K562 (cell line): Measurements from ENCODE around the gene BLOC1S4. TPM values are rescaled to one million over a fixed set of nuclear protein-coding genes. Genes with fewer than 3 reads are reported as not detected.

Source experiments
- CCAR2 ChIP-seq: fragments of 200-400 bp; formaldehyde crosslinking; IDR thresholded peaks from 2 replicates; pipeline ENCODE4 v1.6.1; 2017; ENCODE audit warnings: mild to moderate bottlenecking, low read depth, low read length
- DDX20 ChIP-seq: fragments of 450-650 bp; IDR thresholded peaks from 2 replicates; pipeline ENCODE4 v1.6.1; 2016; ENCODE audit warnings: missing genetic modification characterization, low read depth, mild to moderate bottlenecking, missing compliant biosample characterization, moderate library complexity
- LCOR ChIP-seq: sonication (generic); formaldehyde crosslinking; IDR thresholded peaks from 2 replicates; pipeline ENCODE4 v1.8.0; 2022; ENCODE audit warnings: mild to moderate bottlenecking, missing genetic modification reagents
- MIER1 ChIP-seq: fragments of 450-650 bp; IDR thresholded peaks from 2 replicates; pipeline ENCODE4 v1.6.1; 2016; ENCODE audit warnings: antibody characterized with exemption, mild to moderate bottlenecking, low read depth
- NR4A1 ChIP-seq, 2 experiments: fragments of 250-450 bp in 1 of 2; fragments of 450-650 bp in 1 of 2; sonication (Bioruptor Pico) in 1 of 2; IDR thresholded peaks; 2 replicates each; pipeline versions ENCODE4 v1.4.0 to v1.6.1; 2016 to 2020; ENCODE audit warnings: mild to moderate bottlenecking in 2 of 2, missing compliant biosample characterization in 1 of 2, missing genetic modification characterization in 1 of 2, moderate library complexity in 1 of 2
- POLR3A ChIP-seq: IDR thresholded peaks from 2 replicates; pipeline ENCODE4 v1.6.1; 2011; ENCODE audit warnings: borderline replicate concordance, mild to moderate bottlenecking, moderate library complexity; ENCODE audit not compliant: insufficient read length, insufficient read depth; ENCODE audit errors: extremely low read depth
- SIN3A ChIP-seq, 2 experiments: fragments of 150-350 bp in 1 of 2; IDR thresholded peaks; 2 replicates each; pipeline ENCODE4 v1.6.1; 2011 to 2016; ENCODE audit warnings: borderline replicate concordance in 2 of 2, low read depth in 2 of 2, low read length in 2 of 2, mild to moderate bottlenecking in 2 of 2, moderate library complexity in 2 of 2; ENCODE audit not compliant: control insufficient read depth in 1 of 2
- SRSF1 ChIP-seq: fragments of 200-400 bp; formaldehyde crosslinking; IDR thresholded peaks from 2 replicates; pipeline ENCODE4 v1.6.1; 2017; ENCODE audit warnings: mild to moderate bottlenecking, low read depth, low read length, moderate library complexity
- TBP ChIP-seq: optimal IDR thresholded peaks from 2 replicates; pipeline ENCODE3; 2011; ENCODE audit warnings: low read depth, low read length, improper control_type of control experiment
- TCF7 ChIP-seq: sonication (generic); IDR thresholded peaks from 2 replicates; pipeline ENCODE4 v1.6.1; 2016; ENCODE audit warnings: antibody characterized with exemption, borderline replicate concordance
- ZNF184 ChIP-seq: sonication (generic); formaldehyde crosslinking; IDR thresholded peaks from 2 replicates; pipeline ENCODE4 v1.5.0; 2020; ENCODE audit warnings: missing genetic modification reagents
- ZNF408 ChIP-seq: fragments of 250-450 bp; sonication (Bioruptor Pico); IDR thresholded peaks from 2 replicates; pipeline ENCODE4 v1.4.0; 2020; ENCODE audit warnings: low read depth, mild to moderate bottlenecking, moderate library complexity
- polyA plus RNA-seq, 8 experiments: library from polyadenylated mRNA; depleted of rRNA in 4 of 8; stranded (reverse) in 5 of 8; unstranded in 3 of 8; fragments of >200 nt; fragmentation: Nextera tagmentation in 2 of 8; fragmentation: Illumina TruSeq in 1 of 8; extraction: Ambion mirVana in 2 of 8; extraction: Trizol in 1 of 8; gene quantifications; 2 replicates each; pipeline versions ENCODE4 v1.2.1 to v1.2.3, GENCODE V29; 2011 to 2014; ENCODE audit warnings: inconsistent platforms in 1 of 8, missing spikeins in 1 of 8
- total RNA-seq, 7 experiments: library from RNA; depleted of rRNA in 6 of 7; stranded (reverse); fragments of >200 nt in 6 of 7; fragmentation: Illumina TruSeq in 2 of 7; extraction: Trizol in 2 of 7; gene quantifications; 2 replicates each; pipeline versions ENCODE4 v1.2.1 to v1.2.3, GENCODE V29; 2011 to 2021; ENCODE audit warnings: low replicate concordance in 1 of 7
- TF ChIP-seq, protein P1 (sequence below): fragments of 450-650 bp; IDR thresholded peaks from 2 replicates; pipeline ENCODE4 v1.6.1; 2016; ENCODE audit warnings: mild to moderate bottlenecking, moderate library complexity
- TF ChIP-seq, protein P2 (sequence below): sonication (generic); formaldehyde crosslinking; IDR thresholded peaks from 2 replicates; pipeline ENCODE4 v1.8.1; 2023; ENCODE audit warnings: mild to moderate bottlenecking, missing genetic modification reagents

BLOC1S4 gene
- total and polyA plus RNA-seq, 9 of the 15 experiments (the other 6 are each of a cell fraction or from before 2014, with no cell fraction given): 3.1 to 31.6 (median 11.2) TPM

DNA sequence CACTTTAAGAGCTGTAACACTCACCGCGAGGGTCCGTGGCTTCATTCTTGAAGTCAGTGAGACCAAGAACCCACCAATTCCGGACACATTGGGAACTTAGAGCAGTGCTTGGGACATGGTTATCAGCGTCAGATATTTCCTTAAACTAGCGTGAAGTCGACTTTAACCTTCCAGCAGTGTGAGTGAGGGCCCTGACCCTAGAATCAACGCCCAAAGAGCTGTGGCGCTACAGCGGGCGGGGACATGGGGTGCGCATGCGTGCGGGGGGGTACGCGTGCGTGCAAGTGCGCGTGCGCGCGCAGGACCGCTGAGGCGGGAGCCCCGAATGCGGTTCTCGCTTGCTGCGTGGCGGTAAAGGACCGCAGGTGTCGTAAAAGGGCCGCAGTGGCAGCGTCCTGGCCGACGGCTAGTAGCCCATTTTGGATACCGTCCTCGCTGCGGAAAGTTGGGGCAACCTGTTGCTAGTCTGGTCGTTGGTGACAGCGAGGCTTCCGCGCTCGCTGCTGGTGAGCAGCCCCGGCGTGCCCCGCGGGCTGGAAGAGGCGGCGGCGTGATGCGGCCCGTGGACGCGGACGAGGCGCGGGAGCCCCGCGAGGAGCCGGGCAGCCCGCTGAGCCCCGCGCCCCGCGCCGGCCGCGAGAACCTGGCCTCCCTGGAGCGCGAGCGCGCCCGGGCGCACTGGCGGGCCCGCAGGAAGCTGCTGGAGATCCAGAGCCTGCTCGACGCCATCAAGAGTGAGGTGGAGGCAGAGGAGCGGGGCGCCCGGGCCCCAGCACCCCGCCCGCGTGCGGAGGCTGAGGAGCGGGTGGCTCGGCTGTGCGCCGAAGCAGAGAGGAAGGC, 42.1 kb upstream of the BLOC1S4 start (continued):
- no peak for TF ChIP-seq POLR3A
- TF ChIP-seq SRSF1: no peak
- TF ChIP-seq TBP: peak; percentile 79
- TF ChIP-seq SIN3A (IDR thresholded peaks at IDR 0.05; ENCODE audit: borderline replicate concordance in 2 of 2, control insufficient read depth in 1 of 2, low read depth in 2 of 2, low read length in 2 of 2): no peak; a peak in 1 of 4 replicates
- 0 out of 2 replicates have a peak, but pooled peaks have one; percentile 16 for TF ChIP-seq MIER1
- TF ChIP-seq ZNF408 (CRISPR knock-in tag): no peak
- TF ChIP-seq ZNF184: no peak
- TF ChIP-seq, protein P1, sequence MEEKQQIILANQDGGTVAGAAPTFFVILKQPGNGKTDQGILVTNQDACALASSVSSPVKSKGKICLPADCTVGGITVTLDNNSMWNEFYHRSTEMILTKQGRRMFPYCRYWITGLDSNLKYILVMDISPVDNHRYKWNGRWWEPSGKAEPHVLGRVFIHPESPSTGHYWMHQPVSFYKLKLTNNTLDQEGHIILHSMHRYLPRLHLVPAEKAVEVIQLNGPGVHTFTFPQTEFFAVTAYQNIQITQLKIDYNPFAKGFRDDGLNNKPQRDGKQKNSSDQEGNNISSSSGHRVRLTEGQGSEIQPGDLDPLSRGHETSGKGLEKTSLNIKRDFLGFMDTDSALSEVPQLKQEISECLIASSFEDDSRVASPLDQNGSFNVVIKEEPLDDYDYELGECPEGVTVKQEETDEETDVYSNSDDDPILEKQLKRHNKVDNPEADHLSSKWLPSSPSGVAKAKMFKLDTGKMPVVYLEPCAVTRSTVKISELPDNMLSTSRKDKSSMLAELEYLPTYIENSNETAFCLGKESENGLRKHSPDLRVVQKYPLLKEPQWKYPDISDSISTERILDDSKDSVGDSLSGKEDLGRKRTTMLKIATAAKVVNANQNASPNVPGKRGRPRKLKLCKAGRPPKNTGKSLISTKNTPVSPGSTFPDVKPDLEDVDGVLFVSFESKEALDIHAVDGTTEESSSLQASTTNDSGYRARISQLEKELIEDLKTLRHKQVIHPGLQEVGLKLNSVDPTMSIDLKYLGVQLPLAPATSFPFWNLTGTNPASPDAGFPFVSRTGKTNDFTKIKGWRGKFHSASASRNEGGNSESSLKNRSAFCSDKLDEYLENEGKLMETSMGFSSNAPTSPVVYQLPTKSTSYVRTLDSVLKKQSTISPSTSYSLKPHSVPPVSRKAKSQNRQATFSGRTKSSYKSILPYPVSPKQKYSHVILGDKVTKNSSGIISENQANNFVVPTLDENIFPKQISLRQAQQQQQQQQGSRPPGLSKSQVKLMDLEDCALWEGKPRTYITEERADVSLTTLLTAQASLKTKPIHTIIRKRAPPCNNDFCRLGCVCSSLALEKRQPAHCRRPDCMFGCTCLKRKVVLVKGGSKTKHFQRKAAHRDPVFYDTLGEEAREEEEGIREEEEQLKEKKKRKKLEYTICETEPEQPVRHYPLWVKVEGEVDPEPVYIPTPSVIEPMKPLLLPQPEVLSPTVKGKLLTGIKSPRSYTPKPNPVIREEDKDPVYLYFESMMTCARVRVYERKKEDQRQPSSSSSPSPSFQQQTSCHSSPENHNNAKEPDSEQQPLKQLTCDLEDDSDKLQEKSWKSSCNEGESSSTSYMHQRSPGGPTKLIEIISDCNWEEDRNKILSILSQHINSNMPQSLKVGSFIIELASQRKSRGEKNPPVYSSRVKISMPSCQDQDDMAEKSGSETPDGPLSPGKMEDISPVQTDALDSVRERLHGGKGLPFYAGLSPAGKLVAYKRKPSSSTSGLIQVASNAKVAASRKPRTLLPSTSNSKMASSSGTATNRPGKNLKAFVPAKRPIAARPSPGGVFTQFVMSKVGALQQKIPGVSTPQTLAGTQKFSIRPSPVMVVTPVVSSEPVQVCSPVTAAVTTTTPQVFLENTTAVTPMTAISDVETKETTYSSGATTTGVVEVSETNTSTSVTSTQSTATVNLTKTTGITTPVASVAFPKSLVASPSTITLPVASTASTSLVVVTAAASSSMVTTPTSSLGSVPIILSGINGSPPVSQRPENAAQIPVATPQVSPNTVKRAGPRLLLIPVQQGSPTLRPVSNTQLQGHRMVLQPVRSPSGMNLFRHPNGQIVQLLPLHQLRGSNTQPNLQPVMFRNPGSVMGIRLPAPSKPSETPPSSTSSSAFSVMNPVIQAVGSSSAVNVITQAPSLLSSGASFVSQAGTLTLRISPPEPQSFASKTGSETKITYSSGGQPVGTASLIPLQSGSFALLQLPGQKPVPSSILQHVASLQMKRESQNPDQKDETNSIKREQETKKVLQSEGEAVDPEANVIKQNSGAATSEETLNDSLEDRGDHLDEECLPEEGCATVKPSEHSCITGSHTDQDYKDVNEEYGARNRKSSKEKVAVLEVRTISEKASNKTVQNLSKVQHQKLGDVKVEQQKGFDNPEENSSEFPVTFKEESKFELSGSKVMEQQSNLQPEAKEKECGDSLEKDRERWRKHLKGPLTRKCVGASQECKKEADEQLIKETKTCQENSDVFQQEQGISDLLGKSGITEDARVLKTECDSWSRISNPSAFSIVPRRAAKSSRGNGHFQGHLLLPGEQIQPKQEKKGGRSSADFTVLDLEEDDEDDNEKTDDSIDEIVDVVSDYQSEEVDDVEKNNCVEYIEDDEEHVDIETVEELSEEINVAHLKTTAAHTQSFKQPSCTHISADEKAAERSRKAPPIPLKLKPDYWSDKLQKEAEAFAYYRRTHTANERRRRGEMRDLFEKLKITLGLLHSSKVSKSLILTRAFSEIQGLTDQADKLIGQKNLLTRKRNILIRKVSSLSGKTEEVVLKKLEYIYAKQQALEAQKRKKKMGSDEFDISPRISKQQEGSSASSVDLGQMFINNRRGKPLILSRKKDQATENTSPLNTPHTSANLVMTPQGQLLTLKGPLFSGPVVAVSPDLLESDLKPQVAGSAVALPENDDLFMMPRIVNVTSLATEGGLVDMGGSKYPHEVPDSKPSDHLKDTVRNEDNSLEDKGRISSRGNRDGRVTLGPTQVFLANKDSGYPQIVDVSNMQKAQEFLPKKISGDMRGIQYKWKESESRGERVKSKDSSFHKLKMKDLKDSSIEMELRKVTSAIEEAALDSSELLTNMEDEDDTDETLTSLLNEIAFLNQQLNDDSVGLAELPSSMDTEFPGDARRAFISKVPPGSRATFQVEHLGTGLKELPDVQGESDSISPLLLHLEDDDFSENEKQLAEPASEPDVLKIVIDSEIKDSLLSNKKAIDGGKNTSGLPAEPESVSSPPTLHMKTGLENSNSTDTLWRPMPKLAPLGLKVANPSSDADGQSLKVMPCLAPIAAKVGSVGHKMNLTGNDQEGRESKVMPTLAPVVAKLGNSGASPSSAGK: peak; percentile 91
- TF ChIP-seq CCAR2: no peak
- TF ChIP-seq, protein P2, sequence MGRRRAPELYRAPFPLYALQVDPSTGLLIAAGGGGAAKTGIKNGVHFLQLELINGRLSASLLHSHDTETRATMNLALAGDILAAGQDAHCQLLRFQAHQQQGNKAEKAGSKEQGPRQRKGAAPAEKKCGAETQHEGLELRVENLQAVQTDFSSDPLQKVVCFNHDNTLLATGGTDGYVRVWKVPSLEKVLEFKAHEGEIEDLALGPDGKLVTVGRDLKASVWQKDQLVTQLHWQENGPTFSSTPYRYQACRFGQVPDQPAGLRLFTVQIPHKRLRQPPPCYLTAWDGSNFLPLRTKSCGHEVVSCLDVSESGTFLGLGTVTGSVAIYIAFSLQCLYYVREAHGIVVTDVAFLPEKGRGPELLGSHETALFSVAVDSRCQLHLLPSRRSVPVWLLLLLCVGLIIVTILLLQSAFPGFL (CRISPR knock-in tag): 0 out of 2 replicates have a peak, but pooled peaks have one; percentile 70
- TF ChIP-seq TCF7: no peak
- no peak for TF ChIP-seq NR4A1 (CRISPR knock-in tag; IDR thresholded peaks at IDR 0.05)
- TF ChIP-seq NR4A1 (tag; IDR thresholded peaks at IDR 0.05): 0 out of 2 replicates have a peak, but pooled peaks have one; percentile 13
- TF ChIP-seq DDX20: no peak
- TF ChIP-seq LCOR: peak; percentile 88
